ENCODE measurements around the gene SLCO2A1. TPM values are rescaled to one million over a fixed set of nuclear protein-coding genes. Genes with fewer than 3 reads are reported as not detected.

Gene SLCO2A1
- total and polyA plus RNA-seq, 2 experiments from 2014 or later: 0.31 to 1.0 TPM

GRCh38 chr3:133955892-133956291 is 73.8 kb downstream of the SLCO2A1 start:
- Histone ChIP-seq H3K4me2 (no peak overlapping the region), H3K4me3 (no peak overlapping the region), H3K4me1 (ENCODE audit: insufficient read depth) (no peaks in the 10 kb centered on the region), H3K79me2 (replicated peaks; ENCODE audit: insufficient read depth) (no peaks in the 10 kb centered on the region), H3K36me3 (ENCODE audit: insufficient read depth) (no peaks in the 10 kb centered on the region), H3K9me2 (ENCODE audit: insufficient read depth) (0 out of 2 replicates have a peak, but pooled peaks cover 2% of the 10 kb centered on the region), H4K20me1 (replicated peaks; ENCODE audit: insufficient read depth) (no peaks in the 10 kb centered on the region), H2AFZ (no peak overlapping the region), H3K27ac (ENCODE audit: low read depth) (no peak overlapping the region), H3K27me3 (ENCODE audit: insufficient read depth) (no peaks in the 10 kb centered on the region), H3F3A (replicated peaks; ENCODE audit: low read depth) (no peaks in the 10 kb centered on the region)
- no peak for TF ChIP-seq ZNF462 (CRISPR knock-in tag; IDR thresholded peaks at IDR 0.05)
- no peak for TF ChIP-seq CREB1 (CRISPR knock-in tag; IDR thresholded peaks at IDR 0.05; ENCODE audit: low read depth)
- TF ChIP-seq ETS1 (IDR thresholded peaks at IDR 0.05): no peak
- TF ChIP-seq REST (IDR thresholded peaks at IDR 0.05; ENCODE audit: unreplicated experiment): no peak
- no peak for TF ChIP-seq ZNF114 (CRISPR knock-in tag; IDR thresholded peaks at IDR 0.05)
- TF ChIP-seq EZH2phosphoT487 (IDR thresholded peaks at IDR 0.05; ENCODE audit: unreplicated experiment): no peak
- TF ChIP-seq JUNB (IDR thresholded peaks at IDR 0.05; ENCODE audit: unreplicated experiment): no peak
- no peak for TF ChIP-seq STAT1 (IDR thresholded peaks at IDR 0.05; ENCODE audit: unreplicated experiment)
- TF ChIP-seq CTCF (conservative IDR thresholded peaks at IDR 0.05; ENCODE audit: low read depth in 2 of 2): no peak
- no peak for TF ChIP-seq ZNF331 (CRISPR knock-in tag; IDR thresholded peaks at IDR 0.05; ENCODE audit: low read depth)
- TF ChIP-seq EZH2 (IDR thresholded peaks at IDR 0.05; ENCODE audit: low read depth, unreplicated experiment): no peak
- TF ChIP-seq POLR2AphosphoS5 (IDR thresholded peaks at IDR 0.05; ENCODE audit: low read depth): no peak
- TF ChIP-seq NANOG (IDR thresholded peaks at IDR 0.05; ENCODE audit: borderline replicate concordance): no peak
- peaks cover 2% of the 10 kb centered on the region; the same call in 1 of the 3 replicates for H3K9me3 Mint-ChIP-seq
- ATAC-seq (no peak), DNase-seq (ENCODE audit: low spot score) (no peak)
- no peaks in the 10 kb centered on the region for H3K4me1 Mint-ChIP-seq
- H3K27me3 Mint-ChIP-seq (ENCODE audit: insufficient read depth, low read depth, poor library complexity): peaks cover 8% of the 10 kb centered on the region
- no peaks in the 10 kb centered on the region for H3K36me3 Mint-ChIP-seq (ENCODE audit: low read depth)
- H3K27ac Mint-ChIP-seq: no peak overlapping the region
- no peak overlapping the region for H3K4me3 Mint-ChIP-seq

Data from GM23338 (cell line).